Measurements from ENCODE around the gene SAA4.

The SAA4 gene

DNA sequence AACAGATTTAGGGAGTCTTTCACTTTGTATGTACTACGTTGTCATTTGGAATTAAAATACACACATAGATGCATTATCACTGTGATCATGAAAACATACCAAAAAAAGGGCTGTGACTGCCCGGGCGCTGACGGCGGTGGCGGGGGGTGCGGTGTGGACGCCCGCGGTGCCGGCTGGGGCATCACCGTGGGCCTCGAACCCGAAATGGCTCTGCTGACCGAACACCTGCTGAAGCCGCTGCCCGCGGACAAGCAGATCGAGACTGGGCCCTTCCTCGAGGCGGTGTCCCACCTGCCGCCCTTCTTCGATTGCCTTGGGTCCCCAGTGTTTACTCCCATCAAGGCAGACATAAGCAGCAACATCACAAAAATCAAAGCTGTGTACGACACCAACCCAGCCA is 47.8 kb downstream of the SAA4 start:
- no peak for DNase-seq
